HL-60/S4 treated with phorbol 12-myristate 13-acetate at 8.2 ng/mL for 4 days and 3 days (cell line): ENCODE measurements around the gene HASPIN.

Experiments
- in situ Hi-C: fragments of 300-500 bp; cut with MboI; formaldehyde crosslinking; loops from 2 replicates; pipeline ENCODE4 v1.15.0; 2022; ENCODE audit warnings: low sequenced_read_pairs

The HASPIN gene

DNA sequence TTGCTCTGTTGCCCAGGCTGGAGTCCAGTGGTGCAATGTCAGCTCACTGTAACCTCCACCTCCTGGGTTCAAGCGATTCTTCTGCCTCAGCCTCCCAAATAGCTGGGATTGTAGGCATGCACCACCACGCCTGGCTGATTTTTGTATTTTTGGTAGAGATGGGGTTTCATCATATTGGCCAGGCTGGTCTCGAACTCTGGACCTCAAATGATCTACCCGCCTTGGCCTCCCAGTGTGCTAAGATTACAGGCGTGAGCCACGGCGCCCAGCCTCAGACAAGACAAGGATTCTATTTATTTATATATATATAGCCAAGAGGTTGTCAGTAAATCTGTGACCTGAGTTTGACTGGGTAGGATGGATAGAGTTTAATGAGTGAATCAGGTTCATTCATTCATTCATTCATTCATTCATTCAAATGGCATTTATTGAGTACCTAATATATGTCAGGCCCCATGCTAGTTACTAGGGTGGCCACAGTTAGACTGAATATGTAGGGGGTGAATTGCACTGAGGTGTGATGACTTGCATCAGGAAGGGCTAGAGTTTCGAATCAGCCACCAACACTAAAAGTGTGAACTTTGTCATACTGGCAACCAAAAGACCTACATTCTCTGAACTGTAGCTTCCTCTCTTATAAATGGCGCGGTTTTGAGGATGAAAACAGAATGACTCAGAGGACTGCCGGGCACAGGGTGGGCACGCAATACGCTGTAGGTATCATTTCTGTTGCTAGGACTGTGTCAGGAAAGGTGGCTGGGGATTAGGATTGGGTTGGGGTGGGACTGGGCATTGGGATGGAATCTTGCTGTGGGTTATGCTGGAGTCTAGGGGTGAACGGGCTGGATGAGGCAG, 39.4 kb downstream of the HASPIN start:
- in situ Hi-C loops, result no loop called here

DNA sequence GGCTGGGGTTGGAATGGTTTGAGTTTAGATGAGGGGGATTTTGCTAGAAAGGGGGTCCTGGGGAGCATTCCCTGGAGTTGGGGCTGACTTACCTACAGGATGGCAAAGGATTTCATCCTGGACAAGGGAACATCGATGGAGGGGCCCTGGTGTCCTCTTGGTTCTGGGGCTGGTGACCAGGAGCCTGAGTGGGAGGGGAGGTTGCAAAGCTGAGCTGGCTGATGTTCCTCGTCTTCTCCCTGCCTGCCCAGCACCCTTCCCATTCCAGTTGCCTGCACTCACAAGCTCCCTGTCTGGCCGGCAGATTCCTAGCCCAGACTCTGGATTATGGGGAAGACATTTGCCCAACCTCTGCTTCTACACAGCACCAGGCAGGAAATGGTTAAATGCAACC, 40.1 kb downstream of the HASPIN start:
- in situ Hi-C loops, result no loop called here

DNA sequence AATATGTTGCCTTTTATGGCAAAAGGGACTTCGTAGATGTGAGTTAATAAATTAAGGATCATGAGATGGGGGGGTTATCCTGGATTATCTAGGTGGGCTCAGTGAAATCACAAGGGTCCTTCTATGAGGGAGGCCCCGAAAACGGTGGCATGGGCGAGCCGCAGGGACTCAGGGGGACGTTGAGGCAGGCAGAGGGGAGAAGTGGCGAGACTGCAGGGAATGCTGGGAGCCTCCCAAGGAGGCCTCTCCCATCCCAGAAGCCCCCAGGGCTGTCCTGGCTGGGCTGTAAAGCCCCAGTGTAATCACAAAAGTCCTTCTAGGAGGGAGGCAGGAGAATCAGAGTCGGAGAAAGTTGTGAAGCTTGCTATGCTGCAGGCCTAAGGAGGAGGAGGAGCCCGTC, 42.3 kb downstream of the HASPIN start:
- in situ Hi-C loops, result no loop called here

DNA sequence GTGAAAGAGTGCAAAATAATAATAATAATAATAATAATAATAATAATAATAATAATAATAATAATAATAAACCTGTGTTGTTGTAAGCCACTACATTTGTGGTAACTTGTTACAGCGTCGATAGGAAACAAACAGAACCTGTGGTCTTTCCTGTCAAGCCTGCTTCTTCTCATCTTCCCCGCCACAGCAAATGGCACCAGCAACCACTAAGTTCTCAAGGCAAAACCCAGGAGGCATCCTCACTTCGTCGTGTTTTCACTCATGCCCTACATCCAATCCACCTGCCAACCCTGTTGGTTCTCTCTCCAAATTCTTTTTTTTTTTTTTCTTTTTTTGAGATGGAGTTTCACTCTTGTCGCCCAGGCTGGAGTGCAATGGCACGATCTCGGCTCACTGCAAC, 43.1 kb downstream of the HASPIN start:
- in situ Hi-C loops, result no loop called here

DNA sequence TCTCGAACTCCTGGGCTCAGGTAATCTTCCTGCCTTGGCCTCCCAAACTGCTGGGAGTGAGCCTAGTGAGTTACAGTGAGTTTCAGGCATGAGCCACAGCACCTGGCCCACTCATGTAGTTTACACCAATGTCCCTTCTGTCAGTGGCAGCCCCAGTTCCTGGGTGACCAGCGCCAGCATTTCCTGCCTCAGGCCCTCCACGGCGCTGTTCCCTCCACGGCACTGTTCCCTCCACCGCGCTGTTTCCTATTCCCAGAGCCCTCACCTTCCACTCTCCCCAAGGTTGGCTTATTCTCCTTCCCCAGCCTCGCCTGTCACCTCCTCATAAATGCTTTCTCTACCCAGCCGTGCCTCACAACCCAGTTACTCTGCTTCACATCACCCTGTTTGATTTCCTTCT, 44.6 kb downstream of the HASPIN start:
- in situ Hi-C loops, result no loop called here

DNA sequence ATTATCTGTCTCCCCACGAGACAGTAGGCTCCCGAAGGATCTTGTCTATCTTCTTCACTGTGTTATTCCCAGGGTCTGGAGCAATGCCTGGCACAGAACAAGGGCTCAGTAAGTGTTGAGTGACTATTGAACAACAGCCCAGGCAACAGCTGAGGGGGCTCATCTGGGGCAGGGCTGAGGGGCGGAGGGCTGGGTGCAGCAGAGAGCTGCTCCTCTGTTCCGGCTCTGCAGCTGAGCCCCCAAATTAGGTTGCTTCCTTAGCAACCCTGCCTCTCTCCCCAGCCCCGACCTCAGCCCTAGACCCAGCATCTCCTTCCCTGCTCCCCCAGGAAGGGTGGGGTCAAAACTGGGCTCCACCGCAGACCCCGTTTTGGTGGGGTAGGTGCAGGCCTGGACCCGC, 45.1 kb downstream of the HASPIN start:
- in situ Hi-C loops, result no loop called here

DNA sequence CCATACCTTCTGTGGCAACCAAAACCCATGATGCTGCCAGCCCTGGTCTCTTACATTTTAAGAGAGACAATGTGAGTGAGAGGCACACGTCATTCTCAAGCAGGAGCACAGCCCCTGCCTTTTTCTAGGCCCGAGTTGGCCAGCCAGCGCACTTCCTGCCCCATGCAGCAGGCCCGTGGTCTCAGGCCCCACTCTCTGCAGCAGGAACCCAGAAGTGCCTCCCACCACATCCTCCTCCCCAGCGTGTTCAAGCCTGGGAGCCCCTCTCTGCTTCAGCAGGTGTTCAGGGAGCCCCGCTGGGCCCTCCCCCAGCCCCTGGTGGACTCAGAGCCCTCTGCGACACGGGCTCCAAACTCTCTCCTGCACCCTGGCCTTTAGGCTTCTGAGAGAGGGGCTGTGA, 46.8 kb downstream of the HASPIN start:
- in situ Hi-C loops, result no loop called here

DNA sequence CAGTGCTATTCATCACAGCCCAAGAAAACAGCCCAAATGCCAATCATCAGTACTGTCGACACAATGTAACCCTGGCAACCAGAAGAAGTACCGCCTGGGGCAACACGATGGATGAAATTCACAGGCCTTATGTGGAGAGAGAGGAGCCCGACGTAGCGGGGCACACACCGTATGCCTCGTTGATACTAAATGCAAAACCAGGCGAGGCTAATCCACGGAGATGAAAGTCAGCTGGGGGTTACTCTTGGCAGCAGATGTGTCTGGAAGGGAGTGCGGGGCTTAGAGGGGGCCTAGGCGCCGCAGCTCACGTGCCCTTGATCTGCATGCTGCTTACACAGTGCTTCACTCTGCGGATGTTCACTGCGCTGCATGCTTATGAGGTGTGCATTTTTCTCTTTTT, 47.4 kb downstream of the HASPIN start:
- in situ Hi-C loops, result no loop called here

DNA sequence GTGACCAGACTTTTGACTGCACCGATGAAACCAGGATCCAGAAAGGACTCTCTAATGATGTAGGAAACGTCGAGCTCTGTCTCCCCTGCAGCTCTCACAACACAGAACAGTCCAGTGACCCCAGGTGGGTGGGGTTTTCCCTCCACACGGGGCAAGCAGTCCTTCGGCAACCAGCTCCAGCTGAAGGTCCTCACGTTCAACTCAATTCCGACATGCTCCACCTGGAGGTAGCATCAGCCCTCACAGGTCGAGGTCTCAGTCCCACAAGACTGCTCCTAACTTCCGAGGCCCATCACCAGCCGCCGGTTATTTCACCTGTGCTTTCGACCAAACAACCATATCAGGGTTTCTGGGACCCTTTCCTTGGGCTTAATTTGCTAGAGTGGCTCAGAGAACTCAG, 49.1 kb downstream of the HASPIN start:
- in situ Hi-C loops, result no loop called here

DNA sequence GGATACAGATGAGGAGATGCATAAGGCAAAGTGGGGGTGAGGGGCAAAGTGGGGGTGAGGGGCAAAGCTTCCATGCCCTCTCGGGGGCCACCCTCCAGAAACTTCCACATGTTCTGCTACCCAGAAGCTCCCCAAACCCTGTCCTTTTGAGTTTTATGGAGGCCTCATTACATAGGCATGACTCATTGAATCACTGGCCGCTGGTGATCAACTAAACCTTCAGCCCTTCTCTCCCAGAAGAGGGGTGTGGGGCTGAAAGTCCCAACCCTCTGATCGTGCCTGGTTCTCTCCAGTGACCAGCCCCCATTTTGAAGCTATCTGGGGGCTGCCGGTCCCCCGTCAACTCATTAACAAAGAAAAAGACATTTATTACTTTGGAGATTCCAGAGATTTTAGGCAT, 49.8 kb downstream of the HASPIN start:
- in situ Hi-C loops, result no loop called here

DNA sequence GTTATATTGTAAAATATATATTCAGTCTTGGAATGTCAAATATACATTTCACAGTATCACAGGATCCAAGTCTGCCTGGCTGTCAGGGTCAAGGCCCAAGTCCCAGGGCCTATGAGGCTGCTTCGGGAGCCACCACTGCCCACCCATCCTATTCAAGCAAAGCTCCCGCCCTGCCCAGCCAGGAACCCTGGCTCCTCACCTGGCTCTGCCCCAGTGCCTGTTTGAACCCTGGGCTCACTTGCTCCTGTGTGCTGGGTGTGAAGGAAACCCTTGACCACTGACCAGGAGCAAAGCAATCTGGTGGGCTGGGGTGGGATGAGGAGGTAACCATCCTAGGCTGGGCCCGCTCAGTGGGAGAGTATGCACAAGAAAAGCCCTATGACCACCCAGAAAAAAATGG, 50.3 kb downstream of the HASPIN start:
- in situ Hi-C loops, result no loop called here
